GM21723 (cell line): ENCODE measurements around the gene ANKMY1.
"Not testable (repeated sequence)": the region's sequence is repeated elsewhere in the genome, so short reads cannot be mapped to it uniquely, and the experiment has no call there.

Source experiments
- ATAC-seq: cut with Tn5 transposase; IDR thresholded peaks from one replicate; pipeline ENCODE4 v1.9.1; 2021; ENCODE audit warnings: mild to moderate bottlenecking, moderate library complexity; ENCODE audit not compliant: unreplicated experiment

Gene ANKMY1

DNA sequence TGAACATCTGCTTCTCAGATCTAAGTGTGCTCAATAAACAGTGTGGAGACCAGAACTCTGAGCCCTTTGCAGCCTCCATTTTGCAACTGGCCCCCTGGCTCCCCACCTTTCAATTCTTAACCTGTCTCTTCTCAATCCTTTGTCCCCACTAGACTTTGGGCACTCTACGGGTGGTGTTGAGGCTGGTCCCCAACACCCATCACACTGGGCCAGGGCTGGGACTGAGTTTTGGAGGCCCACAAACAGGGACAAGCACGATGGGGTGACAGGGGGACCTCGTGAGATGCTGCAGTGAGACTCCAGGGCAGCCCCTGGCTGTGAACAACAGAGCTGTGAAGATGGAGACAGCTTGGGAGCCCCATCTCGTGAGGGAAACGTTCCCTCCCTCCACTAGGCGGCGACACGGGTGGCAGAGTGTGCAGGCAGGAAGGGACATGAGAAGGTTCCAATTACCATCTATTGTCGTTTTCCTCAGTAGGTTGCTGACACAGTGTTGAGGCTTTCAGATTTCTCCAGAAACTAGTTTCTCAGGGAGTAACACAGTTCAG is 1.2 kb downstream of the ANKMY1 start:
- ATAC-seq, result no peak

DNA sequence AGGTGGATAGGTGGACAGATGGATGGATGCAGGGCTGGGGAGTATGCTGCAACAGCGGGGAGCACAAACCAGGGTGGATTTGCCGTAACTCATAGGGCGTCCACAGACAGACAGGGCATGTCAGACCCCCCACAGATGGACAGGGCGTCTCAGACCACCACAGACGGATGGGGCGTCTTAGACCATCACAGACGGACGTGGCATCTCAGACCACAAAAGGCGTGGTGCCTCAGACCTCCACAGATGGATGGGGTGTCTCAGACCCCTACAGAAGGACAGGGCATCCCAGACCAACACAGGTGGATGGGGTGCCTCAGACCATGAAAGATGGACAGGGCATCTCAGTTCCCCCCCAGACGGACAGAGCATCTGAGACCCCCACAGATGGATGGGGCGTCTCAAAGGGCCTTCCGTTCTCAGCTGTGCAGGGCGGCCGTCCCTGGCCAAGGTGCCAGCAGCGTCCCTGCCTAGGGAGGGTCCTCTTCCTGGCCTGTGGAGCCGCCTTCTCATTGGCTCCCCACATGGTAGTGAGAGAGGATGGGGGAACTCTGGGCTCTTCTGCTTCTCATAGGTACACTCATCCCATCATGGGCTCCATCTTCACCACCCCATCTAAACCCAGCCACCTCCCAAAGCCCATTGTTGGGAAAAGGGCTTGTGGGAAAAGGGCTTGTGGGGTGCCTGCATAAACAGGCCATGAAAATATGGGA is 2.1 kb downstream of the ANKMY1 start:
- ATAC-seq, result no peak

DNA sequence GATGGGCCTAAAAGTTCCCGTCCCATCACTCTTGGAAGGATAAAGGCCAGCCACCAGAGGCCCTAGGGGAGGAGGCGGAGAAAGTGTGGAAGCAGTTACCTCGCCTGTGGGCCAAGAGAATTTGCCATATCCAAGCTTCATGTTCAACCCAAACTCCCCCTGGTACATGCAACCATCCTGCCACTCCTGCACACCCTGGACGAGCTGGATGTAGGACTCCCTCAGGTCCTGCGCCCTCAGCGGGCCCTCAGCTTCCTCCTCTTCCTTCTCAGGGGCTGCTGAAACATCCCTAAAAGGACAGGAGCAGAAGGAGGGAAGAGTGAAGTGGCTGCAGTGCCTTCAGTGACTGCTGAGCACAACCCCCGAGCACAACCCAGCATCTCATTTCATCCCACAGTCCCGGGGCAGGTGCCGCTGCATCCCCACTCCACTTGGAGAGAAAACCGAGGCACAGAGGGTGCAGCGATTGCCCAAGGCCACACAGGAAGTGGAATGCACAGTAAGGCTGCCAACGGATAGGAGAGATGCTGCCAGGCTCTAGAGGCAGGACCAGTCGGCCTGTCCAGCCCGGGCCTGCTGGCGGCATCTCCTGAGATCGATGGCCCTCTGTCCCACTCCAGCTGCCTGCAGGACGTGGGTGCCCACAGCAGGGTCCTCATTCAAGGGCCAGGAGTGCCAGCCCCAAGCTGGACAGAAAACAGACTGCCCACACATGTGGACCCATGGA is 2.9 kb downstream of the ANKMY1 start:
- ATAC-seq, result no peak

GRCh38 chr2:240553956-240554480 is 3.8 kb downstream of the ANKMY1 start:
- no peak for ATAC-seq

DNA sequence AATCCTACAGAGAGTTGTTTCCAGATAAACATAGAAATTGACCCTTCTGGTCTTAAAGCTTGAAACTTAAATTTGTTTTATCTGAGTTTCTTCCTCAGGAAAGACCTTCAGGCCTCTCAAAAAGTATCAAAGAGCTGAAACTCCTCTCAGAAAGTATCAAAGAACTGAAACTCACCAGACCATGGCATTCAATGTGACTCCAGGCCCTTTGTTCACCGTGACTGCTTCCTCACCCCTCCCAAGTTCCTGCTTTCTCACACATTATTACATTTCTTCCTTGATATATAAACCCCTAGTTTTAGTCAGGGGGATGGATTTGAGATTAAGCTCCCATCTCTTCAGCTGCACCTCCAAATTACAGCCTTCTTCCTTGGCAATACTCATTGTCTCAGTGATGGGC is 6.0 kb downstream of the ANKMY1 start:
- ATAC-seq, result no peak

GRCh38 chr2:240551288-240551687 is 6.5 kb downstream of the ANKMY1 start:
- ATAC-seq, result no peak

- ATAC-seq, result no peak
These were observed 17.9 kb downstream of the ANKMY1 start for GRCh38 chr2:240539906-240540305.

DNA sequence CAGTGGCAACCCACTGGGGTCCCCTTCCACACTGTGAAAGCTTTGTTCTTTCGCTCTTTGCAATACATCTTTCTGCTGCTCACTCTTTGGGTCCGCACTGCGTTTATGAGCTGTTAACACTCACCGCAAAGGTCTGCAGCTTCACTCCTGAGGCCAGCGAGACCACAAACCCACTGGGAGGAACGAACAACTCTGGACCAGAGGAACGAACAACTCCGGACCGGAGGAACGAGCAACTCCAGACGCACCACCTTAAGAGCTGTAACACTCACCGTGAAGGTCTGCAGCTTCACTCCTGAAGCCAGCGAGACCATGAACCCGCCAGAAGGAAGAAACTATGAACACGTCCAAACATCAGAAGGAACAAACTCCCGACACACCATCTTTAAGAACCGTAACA is 18.7 kb downstream of the ANKMY1 start:
- not testable (repeated sequence) for ATAC-seq

GRCh38 chr2:240538031-240538780 is 19.6 kb downstream of the ANKMY1 start:
- ATAC-seq, result no peak

- no peak for ATAC-seq
These were observed 25.6 kb downstream of the ANKMY1 start for GRCh38 chr2:240532031-240532775.

GRCh38 chr2:240531038-240531437 is 26.8 kb downstream of the ANKMY1 start:
- ATAC-seq, result no peak

DNA sequence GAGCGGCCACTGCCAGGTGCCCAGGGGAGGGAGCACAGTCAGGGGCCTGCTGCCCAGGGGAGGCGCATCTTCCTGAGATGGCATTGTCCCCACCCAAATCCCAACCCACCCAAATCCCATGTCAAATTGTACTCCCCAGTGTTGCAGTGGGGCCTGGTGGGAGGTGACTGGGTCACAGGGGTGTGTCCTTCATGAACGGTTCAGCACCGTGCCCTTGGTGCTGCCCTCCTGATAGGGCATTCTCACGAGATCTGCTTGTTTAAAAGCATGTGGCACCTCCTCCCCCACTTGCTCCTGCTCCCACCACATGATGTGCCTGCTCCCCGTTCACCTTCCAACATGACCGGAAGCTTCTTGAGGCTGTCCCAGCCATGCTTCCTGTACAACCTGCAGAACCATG is 27.6 kb downstream of the ANKMY1 start:
- ATAC-seq, result no peak

GRCh38 chr2:240529344-240529999 is 28.3 kb downstream of the ANKMY1 start:
- ATAC-seq, result no peak

DNA sequence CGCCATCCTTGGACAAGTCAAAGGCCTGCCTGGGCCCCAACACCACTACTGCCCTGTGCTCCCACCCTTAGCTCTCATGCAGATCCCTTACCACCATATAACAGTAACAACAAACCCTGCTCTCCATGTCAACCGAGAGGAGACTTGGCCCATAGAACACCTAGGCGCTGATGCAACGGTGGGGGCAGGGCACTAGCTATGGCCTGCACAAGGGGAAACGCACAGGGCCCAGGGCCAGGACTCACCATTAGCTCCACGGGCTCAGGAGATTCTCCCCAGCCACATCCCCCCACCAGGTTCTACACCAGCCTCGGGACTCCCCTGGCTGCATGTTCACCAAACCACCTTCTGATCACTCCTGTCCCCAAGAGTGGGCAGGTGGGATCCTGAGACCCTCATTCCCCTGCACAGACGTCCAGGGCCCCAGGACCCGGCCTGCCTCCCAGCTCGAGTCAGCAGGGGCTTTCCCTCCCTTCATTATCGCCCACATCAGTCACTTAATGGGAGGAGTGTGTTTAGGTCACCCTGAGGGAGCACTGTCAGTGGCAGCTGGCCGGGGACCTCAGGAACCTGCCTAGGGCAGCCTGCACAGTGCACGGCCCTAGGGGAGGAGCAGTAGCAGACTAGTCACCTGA is 29.3 kb downstream of the ANKMY1 start:
- no peak for ATAC-seq

DNA sequence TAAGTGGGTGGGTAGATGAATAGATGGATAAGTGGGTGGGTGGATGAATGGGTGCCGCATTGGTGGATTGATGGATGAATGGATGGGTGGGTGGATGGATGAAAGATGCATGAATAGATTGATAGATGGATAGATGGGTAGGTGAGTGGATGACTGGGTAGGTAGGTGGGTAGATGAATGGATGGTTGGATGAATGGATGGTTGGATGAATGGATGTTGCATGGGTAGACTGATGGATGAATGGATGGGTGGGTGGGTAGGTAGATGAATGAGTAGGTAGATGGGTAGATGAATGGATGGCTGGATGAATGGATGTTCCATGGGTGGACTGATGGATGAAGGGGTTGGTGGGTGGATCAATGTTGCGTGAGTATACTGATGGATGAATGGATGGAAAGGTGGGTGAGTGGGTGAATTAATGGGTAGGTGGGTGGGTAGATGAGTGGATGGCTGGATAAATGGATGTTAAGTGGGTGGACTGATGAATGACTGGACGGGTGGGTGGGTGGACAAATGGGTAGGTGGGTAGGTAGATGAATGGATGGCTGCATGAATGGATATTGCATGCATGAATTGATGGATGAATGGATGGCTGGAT is 30.5 kb downstream of the ANKMY1 start:
- no peak for ATAC-seq

DNA sequence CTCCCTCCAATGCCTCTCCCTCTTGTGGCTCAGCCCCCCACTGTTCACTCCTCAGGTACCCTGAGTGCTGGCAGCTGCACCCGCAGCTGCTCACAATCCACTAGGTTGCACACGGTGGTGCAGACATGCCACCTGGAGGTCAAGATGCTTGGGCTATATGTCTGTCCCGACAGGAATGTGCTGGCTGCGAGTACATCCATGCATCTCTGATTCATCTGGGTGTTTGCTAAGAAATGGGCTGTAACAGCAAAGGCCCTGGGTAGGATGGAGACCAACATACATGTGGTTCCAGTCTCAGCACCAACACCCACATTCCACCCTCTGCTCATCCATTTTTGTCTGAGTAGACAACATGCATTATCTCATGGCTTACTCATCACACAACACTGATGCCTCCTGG is 31.3 kb downstream of the ANKMY1 start:
- ATAC-seq, result no peak

DNA sequence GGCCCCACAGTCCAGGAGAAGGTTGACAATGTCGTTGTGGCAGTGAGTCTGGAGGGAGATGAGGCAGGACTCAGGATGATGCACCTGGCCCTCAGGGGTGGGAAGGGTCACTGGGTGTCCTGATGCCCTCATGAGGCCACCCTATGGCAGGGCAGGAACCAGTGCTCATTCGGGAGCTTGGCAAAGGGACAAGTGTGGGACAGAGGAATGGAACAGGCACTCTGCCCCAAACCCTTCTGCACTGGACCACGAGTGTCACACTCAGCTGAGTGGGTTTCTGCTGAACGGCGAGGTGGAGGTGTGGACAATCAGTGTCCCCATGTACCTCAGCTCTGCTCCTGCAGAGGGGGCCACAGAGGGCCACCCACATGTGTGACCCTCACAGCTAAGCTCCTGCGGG is 32.0 kb downstream of the ANKMY1 start:
- no peak for ATAC-seq

DNA sequence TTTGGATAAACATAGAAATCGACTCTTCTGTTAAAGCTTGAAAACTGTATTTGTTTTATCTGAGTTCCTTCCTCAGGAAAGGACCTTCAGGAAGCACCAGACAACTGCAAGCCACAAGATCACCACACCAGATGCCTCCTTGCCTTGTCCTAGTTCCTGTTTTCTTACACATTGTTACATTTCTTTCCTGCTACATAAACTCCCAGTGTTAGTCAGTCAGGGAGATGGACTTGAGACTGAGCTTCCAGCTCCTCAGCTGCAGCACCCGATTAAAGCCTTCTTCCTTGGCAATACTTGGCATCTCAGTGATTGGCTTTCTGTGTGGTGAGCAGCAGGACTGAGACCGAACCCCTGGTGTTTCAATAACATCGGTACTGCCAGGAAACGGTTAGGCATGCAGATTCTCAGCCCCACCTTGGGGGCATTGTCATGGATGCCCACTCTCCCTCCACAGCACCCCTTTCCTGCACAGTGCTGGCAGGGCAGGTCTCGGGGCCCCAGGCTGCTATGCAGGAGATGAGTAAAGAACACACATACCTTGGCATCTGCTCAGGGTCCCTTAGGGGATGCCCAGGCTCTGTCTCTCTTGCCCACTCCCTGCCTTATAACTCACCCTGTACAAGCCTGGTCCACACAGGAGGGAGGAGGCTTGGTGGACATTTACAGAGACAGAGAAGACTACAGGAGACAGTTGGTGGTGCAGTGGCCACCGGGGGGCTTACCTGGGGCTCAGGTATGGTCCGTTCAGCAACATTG is 32.6 kb downstream of the ANKMY1 start:
- ATAC-seq, result no peak
